Body of pancreas (tissue), 4 donors: Measurements from ENCODE around the gene CERK. TPM values are rescaled to one million over a fixed set of nuclear protein-coding genes. Genes with fewer than 3 reads are reported as not detected.
"Not testable (repeated sequence)": the region's sequence is repeated elsewhere in the genome, so short reads cannot be mapped to it uniquely, and the experiment has no call there.

Experiments used
- ATAC-seq: fragments of 150-250 bp; one replicate; pipeline ENCODE4 v1.9.1; 2016
- DNase-seq, 4 donors: peaks; one replicate each; pipeline ENCODE4 v3.0.0-alpha.2; 2019
- H3K27ac ChIP-seq, 4 donors: fragments of 200-600 bp; sonication (generic); 1 replicate in 3 of 4; 2 replicates in 1 of 4; pipeline versions ENCODE4 v1.5.1 to v1.6.1; 2016 to 2019; ENCODE audit warnings: mild to moderate bottlenecking in 1 of 4, mixed read lengths in 1 of 4, moderate library complexity in 1 of 4
- H3K27me3 ChIP-seq, 2 donors: fragments of 200-600 bp; sonication (generic); one replicate each; pipeline ENCODE4 v1.6.0; 2016; ENCODE audit warnings: mild to moderate bottlenecking in 1 of 2
- H3K36me3 ChIP-seq, 2 donors: fragments of 200-600 bp; sonication (generic); replicated peaks in 1 of 2; 2 replicates each; pipeline ENCODE4 v1.5.1; 2016; ENCODE audit warnings: low read depth in 2 of 2; ENCODE audit not compliant: insufficient read depth in 1 of 2
- H3K4me1 ChIP-seq: fragments of 200-600 bp; sonication (generic); one replicate; pipeline ENCODE4 v1.6.0; 2016
- H3K4me3 ChIP-seq, 2 donors: fragments of 200-600 bp; sonication (generic); 1 replicate in 1 of 2; 2 replicates in 1 of 2; pipeline ENCODE4 v1.5.1; 2016 to 2019
- H3K9me3 ChIP-seq, 3 donors: fragments of 200-600 bp; sonication (generic); 1 replicate in 2 of 3; 2 replicates in 1 of 3; pipeline ENCODE4 v1.5.1; 2016
- POLR2A ChIP-seq, 3 donors: fragments of 450-650 bp; IDR thresholded peaks; one replicate each; pipeline ENCODE4 v1.6.1; 2016; ENCODE audit warnings: antibody characterized with exemption in 3 of 3, mild to moderate bottlenecking in 2 of 3
- WGBS, 2 donors: methylation state at CpG; one replicate each; pipeline ENCODE4 v1.1.5; 2017; 5-methylcytosine and 5-hydroxymethylcytosine counted together
- intact Hi-C: fragments of 100-400 bp; cut with DNase I; formaldehyde crosslinking; loops from one replicate; pipeline ENCODE4 v1.15.1; 2023
- total RNA-seq, 2 donors: library from RNA; depleted of rRNA; stranded (reverse); fragments of >200 nt; gene quantifications; one replicate each; pipeline ENCODE4 v1.1.0, GENCODE V29; 2016
- TF ChIP-seq, protein P1 (sequence below), 7 experiments: fragments of 450-650 bp in 4 of 7; fragments of 200-600 bp in 3 of 7; sonication (generic) in 3 of 7; IDR thresholded peaks; one replicate each; pipeline ENCODE4 v1.5.1; 2016 to 2019; ENCODE audit warnings: antibody characterized with exemption in 7 of 7

The CERK gene
- total RNA-seq, 2 donors from 2014 or later, result 33.6 to 46.4 TPM

DNA sequence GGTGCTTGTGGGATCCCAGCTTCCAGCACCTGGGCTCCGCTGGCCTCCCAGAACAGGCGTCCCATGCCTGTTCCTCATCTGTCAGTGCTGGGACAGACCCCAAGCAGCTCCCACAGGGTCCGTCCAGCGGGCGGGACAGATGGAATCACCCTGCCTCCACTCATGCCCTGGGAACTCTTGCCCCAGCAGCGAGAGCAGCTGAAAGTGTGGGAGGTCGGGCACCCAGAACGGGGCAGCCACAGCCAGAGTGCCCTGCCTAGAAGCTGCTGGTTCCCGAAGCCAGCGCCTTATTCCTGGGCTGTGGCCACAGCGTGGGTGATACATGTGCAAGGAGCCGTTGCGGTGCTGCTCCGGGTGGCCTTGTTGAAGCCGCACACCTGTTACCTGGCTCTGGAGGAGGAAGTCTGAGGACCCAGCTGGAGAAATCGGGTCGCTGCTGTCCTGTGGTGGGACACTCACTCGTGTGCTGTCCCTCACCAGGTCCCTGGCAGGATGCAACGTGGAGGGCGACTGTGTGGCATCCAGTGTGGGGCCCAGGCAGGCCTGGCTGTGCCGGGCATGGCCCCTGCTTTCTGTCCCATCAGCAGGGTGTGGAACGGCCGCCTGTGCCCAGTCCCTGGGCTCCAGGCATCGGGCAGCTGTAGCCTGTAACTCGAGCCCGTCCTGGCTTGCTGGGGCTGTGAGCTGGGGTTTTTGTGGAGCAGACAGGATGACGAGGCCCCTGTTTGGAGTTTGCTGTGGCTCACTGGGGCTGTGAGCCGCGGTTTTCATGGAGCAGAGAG lies 101.6 kb downstream of the CERK start:
- DNase-seq (no peak), ATAC-seq (no peak)
- H3K4me1 ChIP-seq, result peaks cover 31% of the 10 kb centered on the region
- H3K27ac ChIP-seq, result no peak overlapping the region
- intact Hi-C loops, result no loop called here
- H3K27me3 ChIP-seq, result no peaks in the 10 kb centered on the region
- WGBS, 2 donors, result 86 to 93% methylated on average over 3 to 26 of the region's 29 CpGs
- no peaks in the 10 kb centered on the region for H3K9me3 ChIP-seq
- no peak overlapping the region for H3K4me3 ChIP-seq
- TF ChIP-seq, protein P1, sequence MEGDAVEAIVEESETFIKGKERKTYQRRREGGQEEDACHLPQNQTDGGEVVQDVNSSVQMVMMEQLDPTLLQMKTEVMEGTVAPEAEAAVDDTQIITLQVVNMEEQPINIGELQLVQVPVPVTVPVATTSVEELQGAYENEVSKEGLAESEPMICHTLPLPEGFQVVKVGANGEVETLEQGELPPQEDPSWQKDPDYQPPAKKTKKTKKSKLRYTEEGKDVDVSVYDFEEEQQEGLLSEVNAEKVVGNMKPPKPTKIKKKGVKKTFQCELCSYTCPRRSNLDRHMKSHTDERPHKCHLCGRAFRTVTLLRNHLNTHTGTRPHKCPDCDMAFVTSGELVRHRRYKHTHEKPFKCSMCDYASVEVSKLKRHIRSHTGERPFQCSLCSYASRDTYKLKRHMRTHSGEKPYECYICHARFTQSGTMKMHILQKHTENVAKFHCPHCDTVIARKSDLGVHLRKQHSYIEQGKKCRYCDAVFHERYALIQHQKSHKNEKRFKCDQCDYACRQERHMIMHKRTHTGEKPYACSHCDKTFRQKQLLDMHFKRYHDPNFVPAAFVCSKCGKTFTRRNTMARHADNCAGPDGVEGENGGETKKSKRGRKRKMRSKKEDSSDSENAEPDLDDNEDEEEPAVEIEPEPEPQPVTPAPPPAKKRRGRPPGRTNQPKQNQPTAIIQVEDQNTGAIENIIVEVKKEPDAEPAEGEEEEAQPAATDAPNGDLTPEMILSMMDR (IDR thresholded peaks at IDR 0.05), result no peak
- no peak for TF ChIP-seq POLR2A (IDR thresholded peaks at IDR 0.05)
- no peaks in the 10 kb centered on the region for H3K36me3 ChIP-seq

DNA sequence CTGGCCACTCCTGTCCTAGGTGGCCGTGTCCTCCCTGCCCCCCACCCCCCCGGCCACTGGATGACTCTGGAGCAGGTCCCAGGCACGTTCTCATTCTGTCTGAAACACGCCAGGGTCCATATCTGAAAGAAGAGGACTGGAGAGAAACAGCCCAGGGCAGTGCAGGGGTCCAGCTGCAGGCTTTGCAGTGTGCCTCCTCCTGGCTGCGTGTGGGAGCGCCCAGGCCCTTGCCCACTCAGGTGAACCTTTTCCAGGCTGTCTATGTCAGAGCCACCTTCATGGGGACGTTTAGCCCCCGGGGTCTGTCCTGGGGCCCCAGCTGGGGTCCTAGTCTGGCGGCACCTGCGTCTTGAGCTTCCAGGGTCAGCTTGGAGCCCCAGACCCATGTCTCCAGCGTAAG lies 102.3 kb downstream of the CERK start:
- peaks cover 31% of the 10 kb centered on the region for H3K4me1 ChIP-seq
- no peaks in the 10 kb centered on the region for H3K27me3 ChIP-seq
- ATAC-seq (no peak), DNase-seq (no peak)
- H3K9me3 ChIP-seq, result no peaks in the 10 kb centered on the region
- no peak overlapping the region for H3K4me3 ChIP-seq
- TF ChIP-seq, protein P1 (IDR thresholded peaks at IDR 0.05), result peak in 1 of 7 experiments; percentile 13
- no peak for TF ChIP-seq POLR2A (IDR thresholded peaks at IDR 0.05)
- no peaks in the 10 kb centered on the region for H3K36me3 ChIP-seq
- intact Hi-C loops, result no loop called here
- 78% methylated on average over 10 of the region's 11 CpGs; no CpG with 5 or more reads in 1 of the 2 donors for WGBS, 2 donors
- H3K27ac ChIP-seq, result peak overlapping the region in 1 of 4 donors; percentile 50

DNA sequence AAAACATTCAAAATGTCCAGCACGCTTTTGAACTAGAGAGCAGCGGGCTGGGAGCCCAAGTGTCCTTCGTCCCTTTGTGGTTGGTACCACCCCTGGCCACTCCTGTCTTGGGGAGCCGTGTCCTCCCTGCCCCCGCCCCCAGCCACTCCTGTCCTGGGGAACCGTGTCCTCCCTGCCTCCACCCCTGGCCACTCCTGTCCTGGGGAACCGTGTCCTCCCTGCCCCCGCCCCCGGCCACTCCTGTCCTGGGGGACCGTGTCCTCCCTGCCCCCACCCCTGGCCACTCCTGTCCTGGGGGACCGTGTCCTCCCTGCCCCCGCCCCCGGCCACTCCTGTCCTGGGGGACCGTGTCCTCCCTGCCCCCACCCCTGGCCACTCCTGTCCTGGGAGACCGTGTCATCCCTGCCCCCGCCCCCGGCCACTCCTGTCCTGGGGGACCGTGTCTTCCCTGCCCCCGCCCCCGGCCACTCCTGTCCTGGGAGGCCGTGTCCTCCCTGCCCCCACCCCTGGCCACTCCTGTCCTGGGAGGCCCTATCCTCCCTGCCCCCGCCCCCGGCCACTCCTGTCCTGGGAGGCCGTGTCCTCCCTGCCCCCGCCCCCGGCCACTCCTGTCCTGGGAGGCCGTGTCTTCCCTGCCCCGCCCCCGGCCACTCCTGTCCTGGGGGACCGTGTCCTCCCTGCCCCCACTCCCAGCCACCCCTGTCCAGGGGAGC lies 102.9 kb downstream of the CERK start:
- DNase-seq, result peak in 1 of 4 donors; percentile 45
- H3K27me3 ChIP-seq, H3K4me3 ChIP-seq, H3K9me3 ChIP-seq, ATAC-seq, intact Hi-C loops, H3K36me3 ChIP-seq: not testable (repeated sequence)
- peaks cover 31% of the 10 kb centered on the region for H3K4me1 ChIP-seq
- WGBS, 2 donors, result 49 to 72% methylated on average over 14 to 15 of the region's 30 CpGs
- peak overlapping the region in 3 of 4 donors; percentile 36 to 74 (median 71) for H3K27ac ChIP-seq

Other genes with a start within 250 kb of the CERK start
- gene CELSR1, start 200.6 kb downstream of the CERK start, total RNA-seq, result 1 to 10 TPM in 1 of 2 donors, under 1 TPM in 1; 0.66 to 3.6 TPM
- gene GRAMD4, start 117.9 kb downstream of the CERK start, total RNA-seq, result 10 to 100 TPM; 29.3 to 62.3 TPM
- 10 to 100 TPM; 21.5 to 23.1 TPM for gene TBC1D22A, start 24.4 kb upstream of the CERK start, total RNA-seq